Heart right ventricle (tissue), 16 donors: Measurements from ENCODE around the gene TAGLN. TPM values are rescaled to one million over a fixed set of nuclear protein-coding genes. Genes with fewer than 3 reads are reported as not detected.

ENCODE experiments used
- ATAC-seq, 8 donors: fragments of 200-7000 bp; cut with Tn5 transposase; one replicate each; pipeline ENCODE4 v1.9.1; 2020; ENCODE audit warnings: mild to moderate bottlenecking in 8 of 8, moderate library complexity in 8 of 8, moderate number of reproducible peaks in 1 of 8
- DNase-seq, 2 donors: peaks; one replicate each; pipeline ENCODE4 v3.0.0-alpha.2; 2020
- H3K27ac ChIP-seq, 10 donors: fragments of 200-600 bp; sonication (generic) in 2 of 10; one replicate each; pipeline versions ENCODE4 v1.5.0 to v1.8.0; 2020 to 2022; ENCODE audit warnings: mild to moderate bottlenecking in 3 of 10
- H3K27me3 ChIP-seq, 7 donors: fragments of 200-600 bp; one replicate each; pipeline ENCODE4 v1.8.0; 2021 to 2022; ENCODE audit warnings: mild to moderate bottlenecking in 2 of 7
- H3K36me3 ChIP-seq, 9 donors: fragments of 200-600 bp; sonication (generic) in 1 of 9; one replicate each; pipeline versions ENCODE4 v1.5.0 to v1.8.0; 2020 to 2022; ENCODE audit warnings: mild to moderate bottlenecking in 2 of 9
- H3K4me1 ChIP-seq, 9 donors: fragments of 200-600 bp; sonication (generic) in 1 of 9; one replicate each; pipeline versions ENCODE4 v1.5.0 to v1.8.0; 2020 to 2022; ENCODE audit warnings: mild to moderate bottlenecking in 4 of 9
- H3K4me3 ChIP-seq, 10 donors: fragments of 200-600 bp; sonication (generic) in 2 of 10; one replicate each; pipeline versions ENCODE4 v1.5.0 to v1.8.0; 2020 to 2022; ENCODE audit warnings: mild to moderate bottlenecking in 7 of 10, moderate library complexity in 2 of 10
- H3K9me3 ChIP-seq, 11 donors: fragments of 200-600 bp in 10 of 11; sonication (generic) in 2 of 11; one replicate each; pipeline versions ENCODE4 v1.5.0 to v1.8.0; 2013 to 2022; ENCODE audit warnings: mild to moderate bottlenecking in 2 of 11, control low read depth in 1 of 11, moderate library complexity in 1 of 11
- WGBS, 2 donors: extraction: QIAGEN DNeasy Blood & Tissue Kit; methylation state at CpG; one replicate each; pipeline ENCODE4 v1.1.7; 2013; ENCODE audit warnings: inconsistent platforms in 1 of 2; 5-methylcytosine and 5-hydroxymethylcytosine counted together
- intact Hi-C, 10 donors: fragments of 100-400 bp; cut with DNase I; formaldehyde crosslinking; loops; one replicate each; pipeline versions ENCODE4 v1.11.1 to v1.14.2; 2022
- polyA plus RNA-seq, 2 donors: library from polyadenylated mRNA; stranded (reverse); fragments of 200-250 nt; gene quantifications; one replicate each; pipeline ENCODE4 v1.2.3, GENCODE V29; 2013
- total RNA-seq, 10 donors: library from RNA; stranded (reverse); fragmentation: NEBNext Ultra II Directional in 3 of 10; extraction: Animal tissue kit (Norgen Biotek cat#: 25700) in 3 of 10; gene quantifications; one replicate each; pipeline versions ENCODE4 v1.2.1 to v1.2.4, GENCODE V29; 2021 to 2023
- TF ChIP-seq, protein P1 (sequence below), 9 donors: fragments of 200-600 bp; sonication (generic) in 2 of 9; IDR thresholded peaks; one replicate each; pipeline versions ENCODE4 v1.5.0 to v1.8.0; 2021 to 2022; ENCODE audit warnings: antibody characterized with exemption in 9 of 9, mild to moderate bottlenecking in 5 of 9, moderate library complexity in 1 of 9
- donor health status: Arrhythmogenic right ventricular cardiomyopathy.
- donor health status: ischemic (EF 13 %, LVEDD 7.1; RV severe dilation, severe dysfunction).
- donor health status: healthy with polysubstance abuse.
- donor health status: DM: no; HTN: yes; CAD: no.
- donor health status: DM: no; HTN: no; CAD: no.
- donor health status: ischemic (EF 25% LVEDD 6.9; RV normal size, moderate dysfunction).
- donor health status: ischemic (EF 25% LVEDD 5.7; RV mildly dilated, moderate dysfunction).
- donor health status: healthy.
- donor health status: DM: yes; HTN: yes; CAD: no.
- donor health status: Ischemic cardiomyopathy.
- donor health status: ischemic (EF 35%, LVEDD 5.7; RV mildly dilated, moderate dysfunction).
- donor health status: nonischemic (EF 11% LVEDD 7.7; RV severe dilation, severe dysfunction).
- donor health status: DM: yes; HTN: yes; CAD: no.
- donor health status: PGD.
- donor health status: ischemic (EF 29% LVEDD 5.4; RV normal size, mild dysfunction).
- donor health status: nonischemic (EF 23%, LVEDD 6.1; RV moderate dilation, normal function).

Gene TAGLN
- total and polyA plus RNA-seq, 12 donors = 71.7 to 883 (median 108) TPM

- Histone ChIP-seq H3K4me1 (peaks cover 0 to 25% (median 0%) of the 10 kb centered on the region in 9 donors), H3K36me3 (peaks cover 4 to 98% (median 63%) of the 10 kb centered on the region in 9 donors), H3K4me3 (no peak overlapping the region), H3K27me3 (no peaks in the 10 kb centered on the region), H3K9me3 (no peaks in the 10 kb centered on the region), H3K27ac (peak overlapping the region in 1 of 10 donors; percentile 36)
- no peak for ATAC-seq
- DNase-seq = no peak
- TF ChIP-seq, protein P1, sequence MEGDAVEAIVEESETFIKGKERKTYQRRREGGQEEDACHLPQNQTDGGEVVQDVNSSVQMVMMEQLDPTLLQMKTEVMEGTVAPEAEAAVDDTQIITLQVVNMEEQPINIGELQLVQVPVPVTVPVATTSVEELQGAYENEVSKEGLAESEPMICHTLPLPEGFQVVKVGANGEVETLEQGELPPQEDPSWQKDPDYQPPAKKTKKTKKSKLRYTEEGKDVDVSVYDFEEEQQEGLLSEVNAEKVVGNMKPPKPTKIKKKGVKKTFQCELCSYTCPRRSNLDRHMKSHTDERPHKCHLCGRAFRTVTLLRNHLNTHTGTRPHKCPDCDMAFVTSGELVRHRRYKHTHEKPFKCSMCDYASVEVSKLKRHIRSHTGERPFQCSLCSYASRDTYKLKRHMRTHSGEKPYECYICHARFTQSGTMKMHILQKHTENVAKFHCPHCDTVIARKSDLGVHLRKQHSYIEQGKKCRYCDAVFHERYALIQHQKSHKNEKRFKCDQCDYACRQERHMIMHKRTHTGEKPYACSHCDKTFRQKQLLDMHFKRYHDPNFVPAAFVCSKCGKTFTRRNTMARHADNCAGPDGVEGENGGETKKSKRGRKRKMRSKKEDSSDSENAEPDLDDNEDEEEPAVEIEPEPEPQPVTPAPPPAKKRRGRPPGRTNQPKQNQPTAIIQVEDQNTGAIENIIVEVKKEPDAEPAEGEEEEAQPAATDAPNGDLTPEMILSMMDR (IDR thresholded peaks at IDR 0.05) = no peak
- WGBS, 2 donors = 87 to 90% methylated on average over 8 of the region's 8 CpGs
- intact Hi-C loops = no loop called here
Observed at GRCh38 chr11:117189941-117190544, 9.1 kb upstream of the TAGLN start.

- no peak overlapping the region for H3K27ac ChIP-seq
- TF ChIP-seq, protein P1 (IDR thresholded peaks at IDR 0.05) = no peak
- ATAC-seq = no peak
- no peaks in the 10 kb centered on the region for H3K27me3 ChIP-seq
- H3K4me1 ChIP-seq = peaks cover 0 to 19% (median 0%) of the 10 kb centered on the region in 9 donors
- no peaks in the 10 kb centered on the region for H3K9me3 ChIP-seq
- H3K4me3 ChIP-seq = no peak overlapping the region
- H3K36me3 ChIP-seq = peaks cover 4 to 99% (median 56%) of the 10 kb centered on the region in 9 donors
- intact Hi-C loops = no loop called here
- WGBS, 2 donors = 91 to 94% methylated on average over 26 of the region's 26 CpGs
- no peak for DNase-seq
Observed at GRCh38 chr11:117191680-117192400, 7.3 kb upstream of the TAGLN start.

- Histone ChIP-seq H3K36me3 (peaks cover 4 to 96% (median 56%) of the 10 kb centered on the region in 9 donors), H3K27me3 (no peaks in the 10 kb centered on the region), H3K27ac (no peak overlapping the region), H3K9me3 (no peaks in the 10 kb centered on the region), H3K4me3 (no peak overlapping the region), H3K4me1 (peaks cover 0 to 17% (median under 1%) of the 10 kb centered on the region in 9 donors)
- intact Hi-C loops = no loop called here
- 94 to 96% methylated on average over 17 of the region's 17 CpGs for WGBS, 2 donors
- ATAC-seq (no peak), DNase-seq (no peak)
- TF ChIP-seq, protein P1 (IDR thresholded peaks at IDR 0.05) = no peak
Observed at GRCh38 chr11:117192401-117192875, 6.7 kb upstream of the TAGLN start.

DNA sequence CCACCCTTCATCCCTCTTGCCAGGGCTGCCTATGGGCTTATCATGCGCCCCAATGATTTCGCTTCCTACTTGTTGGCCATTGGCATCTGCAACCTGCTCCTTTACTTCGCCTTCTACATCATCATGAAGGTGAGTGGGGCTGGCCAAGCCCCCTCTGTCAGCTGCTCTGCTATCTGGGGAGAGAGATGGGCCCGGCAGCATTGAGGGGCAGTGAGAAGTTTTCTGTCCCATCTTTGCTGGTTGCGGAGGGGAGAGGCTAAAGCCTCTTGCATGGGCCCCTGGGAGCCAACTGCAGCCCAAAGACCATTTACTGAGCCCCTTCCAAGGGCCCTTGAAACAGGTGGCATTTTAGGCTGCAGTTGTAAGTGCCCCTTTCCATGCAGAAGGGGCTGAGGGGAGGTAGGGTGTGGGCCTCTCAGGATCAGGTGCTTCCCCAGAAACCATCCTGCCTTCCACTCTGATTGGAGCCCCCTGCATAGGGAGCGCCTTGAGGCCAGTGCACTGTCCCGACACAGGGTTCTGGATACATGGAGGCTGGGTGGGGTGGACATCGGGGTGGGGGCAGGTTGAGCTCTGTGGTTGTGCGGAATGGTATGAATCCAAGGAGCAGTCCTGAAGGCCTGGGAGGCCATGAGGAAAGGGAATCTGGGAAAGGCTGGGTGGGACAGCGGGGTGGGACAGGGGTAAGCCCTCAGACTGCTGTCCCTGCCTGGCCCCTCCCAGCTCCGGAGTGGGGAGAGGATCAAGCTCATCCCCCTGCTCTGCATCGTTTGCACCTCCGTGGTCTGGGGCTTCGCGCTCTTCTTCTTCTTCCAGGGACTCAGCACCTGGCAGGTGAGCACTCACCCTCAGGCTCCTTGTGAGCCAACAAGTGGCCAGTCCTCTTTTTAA lies 5.8 kb upstream of the TAGLN start:
- Histone ChIP-seq H3K4me3 (no peak overlapping the region), H3K4me1 (peaks cover 0 to 20% (median 10%) of the 10 kb centered on the region in 9 donors), H3K36me3 (peaks cover 4 to 92% (median 47%) of the 10 kb centered on the region in 9 donors), H3K27me3 (no peaks in the 10 kb centered on the region), H3K9me3 (no peaks in the 10 kb centered on the region), H3K27ac (no peak overlapping the region)
- ATAC-seq = no peak
- intact Hi-C loops = no loop called here
- WGBS, 2 donors = 94 to 95% methylated on average over 15 of the region's 15 CpGs
- TF ChIP-seq, protein P1 (IDR thresholded peaks at IDR 0.05) = no peak
- no peak for DNase-seq
